ENCODE results near the gene CSAD.

CSAD gene

DNA sequence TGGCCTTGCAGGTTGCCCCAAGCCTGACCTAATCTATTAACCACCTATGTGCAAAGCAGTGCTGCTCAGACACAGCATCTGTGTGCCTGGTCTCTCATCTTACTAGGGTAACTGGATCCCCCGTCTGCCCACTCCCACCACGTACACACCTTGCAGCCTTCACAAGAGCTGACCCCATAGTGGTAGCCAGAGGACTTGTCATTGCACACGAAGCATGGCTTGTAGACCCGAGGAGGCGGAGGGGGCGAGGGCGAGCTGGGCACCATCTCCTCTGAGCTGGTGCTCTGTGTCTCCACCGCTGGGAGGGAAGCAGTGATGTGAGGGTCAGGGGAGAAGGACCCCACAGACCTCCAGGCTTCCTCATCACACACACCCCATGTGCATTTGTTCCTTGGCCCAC is 34.8 kb upstream of the CSAD start:
- no peak for ATAC-seq
- no peak for TF ChIP-seq TOX (CRISPR knock-in tag; IDR thresholded peaks at IDR 0.05; ENCODE audit: borderline replicate concordance)
- no peak for TF ChIP-seq ZNF8 (CRISPR knock-in tag; IDR thresholded peaks at IDR 0.05)
- no peak for TF ChIP-seq ZC3H10 (CRISPR knock-in tag; IDR thresholded peaks at IDR 0.05)
- TF ChIP-seq ISL1 (CRISPR knock-in tag; IDR thresholded peaks at IDR 0.05), result no peak
- no peak for TF ChIP-seq BACH2 (CRISPR knock-in tag; IDR thresholded peaks at IDR 0.05; ENCODE audit: borderline replicate concordance)

DNA sequence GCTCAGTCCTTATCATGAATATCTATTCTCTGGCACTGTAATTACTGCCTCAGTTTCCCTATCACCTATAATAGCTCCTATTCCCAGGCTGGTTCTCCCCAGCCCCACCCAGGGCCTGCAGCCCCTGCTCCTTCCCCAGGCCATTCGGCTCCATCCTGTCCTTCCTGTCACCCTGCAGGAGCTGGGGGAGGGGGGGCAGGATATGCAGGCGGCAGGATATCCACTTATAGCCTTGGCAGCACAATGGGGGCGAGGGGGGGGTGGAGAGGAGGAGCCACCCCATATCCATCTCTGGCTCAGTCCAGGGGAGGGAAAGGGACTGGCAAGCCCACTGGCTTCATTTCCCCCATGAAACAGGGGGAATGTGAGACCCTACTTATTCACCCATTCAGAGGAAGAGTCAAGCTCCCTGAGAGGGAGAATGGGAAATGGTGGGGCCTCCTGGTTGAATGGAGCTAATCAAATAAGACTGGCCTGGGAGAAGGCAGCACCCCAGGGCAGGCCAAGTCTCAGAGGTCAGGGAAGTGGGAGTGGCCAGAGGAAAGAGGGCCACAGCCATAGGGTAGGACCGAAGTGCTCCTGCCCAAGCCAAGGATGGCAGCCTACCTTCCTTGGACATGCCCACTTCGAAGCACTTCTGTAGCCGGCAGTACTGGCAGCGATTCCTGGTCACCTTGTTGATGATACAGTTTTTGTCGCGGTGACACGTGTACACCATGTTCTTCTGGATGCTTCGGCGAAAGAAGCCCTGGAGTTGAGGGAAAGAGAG is 34.1 kb upstream of the CSAD start:
- no peak for TF ChIP-seq PPARA (CRISPR knock-in tag; IDR thresholded peaks at IDR 0.05; ENCODE audit: borderline replicate concordance)
- TF ChIP-seq, protein P1, sequence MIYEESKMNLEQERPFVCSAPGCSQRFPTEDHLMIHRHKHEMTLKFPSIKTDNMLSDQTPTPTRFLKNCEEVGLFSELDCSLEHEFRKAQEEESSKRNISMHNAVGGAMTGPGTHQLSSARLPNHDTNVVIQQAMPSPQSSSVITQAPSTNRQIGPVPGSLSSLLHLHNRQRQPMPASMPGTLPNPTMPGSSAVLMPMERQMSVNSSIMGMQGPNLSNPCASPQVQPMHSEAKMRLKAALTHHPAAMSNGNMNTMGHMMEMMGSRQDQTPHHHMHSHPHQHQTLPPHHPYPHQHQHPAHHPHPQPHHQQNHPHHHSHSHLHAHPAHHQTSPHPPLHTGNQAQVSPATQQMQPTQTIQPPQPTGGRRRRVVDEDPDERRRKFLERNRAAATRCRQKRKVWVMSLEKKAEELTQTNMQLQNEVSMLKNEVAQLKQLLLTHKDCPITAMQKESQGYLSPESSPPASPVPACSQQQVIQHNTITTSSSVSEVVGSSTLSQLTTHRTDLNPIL (CRISPR knock-in tag; IDR thresholded peaks at IDR 0.05; ENCODE audit: low read depth), result no peak
- TF ChIP-seq ZFP3 (CRISPR knock-in tag; IDR thresholded peaks at IDR 0.05), result no peak
- TF ChIP-seq ESRRG (CRISPR knock-in tag; IDR thresholded peaks at IDR 0.05), result no peak
- TF ChIP-seq ARNTL (CRISPR knock-in tag; IDR thresholded peaks at IDR 0.05; ENCODE audit: borderline replicate concordance, low read depth), result no peak
- TF ChIP-seq, protein P2, sequence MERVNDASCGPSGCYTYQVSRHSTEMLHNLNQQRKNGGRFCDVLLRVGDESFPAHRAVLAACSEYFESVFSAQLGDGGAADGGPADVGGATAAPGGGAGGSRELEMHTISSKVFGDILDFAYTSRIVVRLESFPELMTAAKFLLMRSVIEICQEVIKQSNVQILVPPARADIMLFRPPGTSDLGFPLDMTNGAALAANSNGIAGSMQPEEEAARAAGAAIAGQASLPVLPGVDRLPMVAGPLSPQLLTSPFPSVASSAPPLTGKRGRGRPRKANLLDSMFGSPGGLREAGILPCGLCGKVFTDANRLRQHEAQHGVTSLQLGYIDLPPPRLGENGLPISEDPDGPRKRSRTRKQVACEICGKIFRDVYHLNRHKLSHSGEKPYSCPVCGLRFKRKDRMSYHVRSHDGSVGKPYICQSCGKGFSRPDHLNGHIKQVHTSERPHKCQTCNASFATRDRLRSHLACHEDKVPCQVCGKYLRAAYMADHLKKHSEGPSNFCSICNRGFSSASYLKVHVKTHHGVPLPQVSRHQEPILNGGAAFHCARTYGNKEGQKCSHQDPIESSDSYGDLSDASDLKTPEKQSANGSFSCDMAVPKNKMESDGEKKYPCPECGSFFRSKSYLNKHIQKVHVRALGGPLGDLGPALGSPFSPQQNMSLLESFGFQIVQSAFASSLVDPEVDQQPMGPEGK (CRISPR knock-in tag; IDR thresholded peaks at IDR 0.05; ENCODE audit: borderline replicate concordance), result no peak
- TF ChIP-seq TOX (CRISPR knock-in tag; IDR thresholded peaks at IDR 0.05; ENCODE audit: borderline replicate concordance), result no peak
- no peak for TF ChIP-seq OSR1 (CRISPR knock-in tag; IDR thresholded peaks at IDR 0.05)
- TF ChIP-seq, protein P3, sequence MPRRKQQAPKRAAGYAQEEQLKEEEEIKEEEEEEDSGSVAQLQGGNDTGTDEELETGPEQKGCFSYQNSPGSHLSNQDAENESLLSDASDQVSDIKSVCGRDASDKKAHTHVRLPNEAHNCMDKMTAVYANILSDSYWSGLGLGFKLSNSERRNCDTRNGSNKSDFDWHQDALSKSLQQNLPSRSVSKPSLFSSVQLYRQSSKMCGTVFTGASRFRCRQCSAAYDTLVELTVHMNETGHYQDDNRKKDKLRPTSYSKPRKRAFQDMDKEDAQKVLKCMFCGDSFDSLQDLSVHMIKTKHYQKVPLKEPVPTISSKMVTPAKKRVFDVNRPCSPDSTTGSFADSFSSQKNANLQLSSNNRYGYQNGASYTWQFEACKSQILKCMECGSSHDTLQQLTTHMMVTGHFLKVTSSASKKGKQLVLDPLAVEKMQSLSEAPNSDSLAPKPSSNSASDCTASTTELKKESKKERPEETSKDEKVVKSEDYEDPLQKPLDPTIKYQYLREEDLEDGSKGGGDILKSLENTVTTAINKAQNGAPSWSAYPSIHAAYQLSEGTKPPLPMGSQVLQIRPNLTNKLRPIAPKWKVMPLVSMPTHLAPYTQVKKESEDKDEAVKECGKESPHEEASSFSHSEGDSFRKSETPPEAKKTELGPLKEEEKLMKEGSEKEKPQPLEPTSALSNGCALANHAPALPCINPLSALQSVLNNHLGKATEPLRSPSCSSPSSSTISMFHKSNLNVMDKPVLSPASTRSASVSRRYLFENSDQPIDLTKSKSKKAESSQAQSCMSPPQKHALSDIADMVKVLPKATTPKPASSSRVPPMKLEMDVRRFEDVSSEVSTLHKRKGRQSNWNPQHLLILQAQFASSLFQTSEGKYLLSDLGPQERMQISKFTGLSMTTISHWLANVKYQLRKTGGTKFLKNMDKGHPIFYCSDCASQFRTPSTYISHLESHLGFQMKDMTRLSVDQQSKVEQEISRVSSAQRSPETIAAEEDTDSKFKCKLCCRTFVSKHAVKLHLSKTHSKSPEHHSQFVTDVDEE (CRISPR knock-in tag; IDR thresholded peaks at IDR 0.05), result no peak
- no peak for TF ChIP-seq ZC3H10 (CRISPR knock-in tag; IDR thresholded peaks at IDR 0.05)
- TF ChIP-seq, protein P4, sequence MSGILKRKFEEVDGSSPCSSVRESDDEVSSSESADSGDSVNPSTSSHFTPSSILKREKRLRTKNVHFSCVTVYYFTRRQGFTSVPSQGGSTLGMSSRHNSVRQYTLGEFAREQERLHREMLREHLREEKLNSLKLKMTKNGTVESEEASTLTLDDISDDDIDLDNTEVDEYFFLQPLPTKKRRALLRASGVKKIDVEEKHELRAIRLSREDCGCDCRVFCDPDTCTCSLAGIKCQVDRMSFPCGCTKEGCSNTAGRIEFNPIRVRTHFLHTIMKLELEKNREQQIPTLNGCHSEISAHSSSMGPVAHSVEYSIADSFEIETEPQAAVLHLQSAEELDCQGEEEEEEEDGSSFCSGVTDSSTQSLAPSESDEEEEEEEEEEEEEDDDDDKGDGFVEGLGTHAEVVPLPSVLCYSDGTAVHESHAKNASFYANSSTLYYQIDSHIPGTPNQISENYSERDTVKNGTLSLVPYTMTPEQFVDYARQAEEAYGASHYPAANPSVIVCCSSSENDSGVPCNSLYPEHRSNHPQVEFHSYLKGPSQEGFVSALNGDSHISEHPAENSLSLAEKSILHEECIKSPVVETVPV (CRISPR knock-in tag; IDR thresholded peaks at IDR 0.05), result no peak
- TF ChIP-seq GLIS3 (CRISPR knock-in tag; IDR thresholded peaks at IDR 0.05), result no peak
- no peak for TF ChIP-seq SNAI2 (CRISPR knock-in tag; IDR thresholded peaks at IDR 0.05)
- TF ChIP-seq, protein P5, sequence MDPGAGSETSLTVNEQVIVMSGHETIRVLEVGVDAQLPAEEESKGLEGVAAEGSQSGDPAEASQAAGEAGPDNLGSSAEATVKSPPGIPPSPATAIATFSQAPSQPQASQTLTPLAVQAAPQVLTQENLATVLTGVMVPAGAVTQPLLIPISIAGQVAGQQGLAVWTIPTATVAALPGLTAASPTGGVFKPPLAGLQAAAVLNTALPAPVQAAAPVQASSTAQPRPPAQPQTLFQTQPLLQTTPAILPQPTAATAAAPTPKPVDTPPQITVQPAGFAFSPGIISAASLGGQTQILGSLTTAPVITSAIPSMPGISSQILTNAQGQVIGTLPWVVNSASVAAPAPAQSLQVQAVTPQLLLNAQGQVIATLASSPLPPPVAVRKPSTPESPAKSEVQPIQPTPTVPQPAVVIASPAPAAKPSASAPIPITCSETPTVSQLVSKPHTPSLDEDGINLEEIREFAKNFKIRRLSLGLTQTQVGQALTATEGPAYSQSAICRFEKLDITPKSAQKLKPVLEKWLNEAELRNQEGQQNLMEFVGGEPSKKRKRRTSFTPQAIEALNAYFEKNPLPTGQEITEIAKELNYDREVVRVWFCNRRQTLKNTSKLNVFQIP (CRISPR knock-in tag; IDR thresholded peaks at IDR 0.05; ENCODE audit: borderline replicate concordance, low read depth), result no peak
- TF ChIP-seq RARB (CRISPR knock-in tag; IDR thresholded peaks at IDR 0.05), result no peak
- TF ChIP-seq ZNF8 (CRISPR knock-in tag; IDR thresholded peaks at IDR 0.05), result no peak
- no peak for TF ChIP-seq ZFP30 (CRISPR knock-in tag; IDR thresholded peaks at IDR 0.05)
- no peak for TF ChIP-seq ISL1 (CRISPR knock-in tag; IDR thresholded peaks at IDR 0.05)
- no peak for TF ChIP-seq CSDC2 (CRISPR knock-in tag; IDR thresholded peaks at IDR 0.05)
- no peak for TF ChIP-seq BACH2 (CRISPR knock-in tag; IDR thresholded peaks at IDR 0.05; ENCODE audit: borderline replicate concordance)
- ATAC-seq, result no peak

DNA sequence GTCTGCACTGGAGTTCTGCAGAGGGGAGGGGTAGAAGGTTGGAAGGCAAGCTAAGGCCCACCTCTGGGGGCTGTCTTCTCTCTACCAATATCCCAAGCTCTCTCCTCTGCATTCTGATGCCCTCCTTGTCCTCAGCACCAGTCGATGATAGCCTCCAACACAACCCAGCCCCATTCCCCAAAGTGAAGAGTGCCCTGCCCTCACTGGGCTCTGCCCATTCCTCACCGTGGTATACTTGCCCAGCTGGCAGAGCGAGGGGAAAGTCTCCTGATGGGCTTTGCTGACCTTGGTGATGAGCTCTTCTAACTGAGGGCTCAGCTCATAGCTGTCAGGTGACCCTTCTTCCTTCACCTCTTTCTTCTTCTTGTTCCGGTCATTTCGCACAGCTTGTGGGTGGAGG is 33.5 kb upstream of the CSAD start:
- TF ChIP-seq RARB (CRISPR knock-in tag; IDR thresholded peaks at IDR 0.05) (no peak), GLIS3 (CRISPR knock-in tag; IDR thresholded peaks at IDR 0.05) (no peak), ARNTL (CRISPR knock-in tag; IDR thresholded peaks at IDR 0.05; ENCODE audit: borderline replicate concordance, low read depth) (no peak), ZNF565 (CRISPR knock-in tag; conservative IDR thresholded peaks at IDR 0.05; ENCODE audit: low read depth) (no peak), ISL1 (CRISPR knock-in tag; IDR thresholded peaks at IDR 0.05) (no peak), BACH2 (CRISPR knock-in tag; IDR thresholded peaks at IDR 0.05; ENCODE audit: borderline replicate concordance) (no peak), CSDC2 (CRISPR knock-in tag; IDR thresholded peaks at IDR 0.05) (no peak), TOX (CRISPR knock-in tag; IDR thresholded peaks at IDR 0.05; ENCODE audit: borderline replicate concordance) (no peak), PPARA (CRISPR knock-in tag; IDR thresholded peaks at IDR 0.05; ENCODE audit: borderline replicate concordance) (no peak), ZNF8 (CRISPR knock-in tag; IDR thresholded peaks at IDR 0.05) (no peak)
- TF ChIP-seq, protein P5 (CRISPR knock-in tag; IDR thresholded peaks at IDR 0.05; ENCODE audit: borderline replicate concordance, low read depth), result no peak
- TF ChIP-seq, protein P2 (CRISPR knock-in tag; IDR thresholded peaks at IDR 0.05; ENCODE audit: borderline replicate concordance), result no peak
- ATAC-seq, result no peak

Measured in SK-N-SH treated with all-trans-retinoic acid at 6 μM for 48 hours (cell line).